GM12875 (cell line): Measurements from ENCODE around the gene RNF167.
A peak's percentile ranks its signal among the peaks of the same experiment; 100 is the strongest.

ENCODE experiments used
- H3K4me3 ChIP-seq: one replicate; pipeline ENCODE4 v1.5.1; 2011; ENCODE audit warnings: low read depth, low read length, control low read depth
- CTCF ChIP-seq: IDR thresholded peaks from 2 replicates; pipeline ENCODE4 v1.5.1; 2011; ENCODE audit warnings: low read depth, mild to moderate bottlenecking, control low read depth, inconsistent platforms, low read length, moderate library complexity, borderline replicate concordance; ENCODE audit not compliant: insufficient read depth

RNF167 gene

GRCh38 chr17:4986951-4987766 lies 47.1 kb downstream of the RNF167 start, which contains the start of gene CAMTA2:
CAMTA2 (minus strand) TSS chr17:4987675; CDS start chr17:4986222, 1,453 bp downstream.
- TF ChIP-seq CTCF = peak; percentile 80
- peak within 1 kb of the TSS; percentile 100 for H3K4me3 ChIP-seq

- no peak for TF ChIP-seq CTCF
These were observed 47.9 kb downstream of the RNF167 start for GRCh38 chr17:4987767-4988567.

GRCh38 chr17:4994081-4994595 lies 54.1 kb downstream of the RNF167 start:
- no peak overlapping the region for H3K4me3 ChIP-seq
- no peak for TF ChIP-seq CTCF

More at GRCh38 chr17:4987767-4988567, 47.9 kb downstream of the RNF167 start:
- H3K4me3 ChIP-seq = peak overlapping the region; percentile 100
